ENCODE measurements around the gene FERMT3. TPM values are rescaled to one million over a fixed set of nuclear protein-coding genes. Genes with fewer than 3 reads are reported as not detected.

Gene FERMT3
- total and polyA plus RNA-seq, 2 of the 13 experiments (the other 11 are each of a cell fraction or from before 2014, with no cell fraction given), result 0.29 TPM; not detected in 1

DNA sequence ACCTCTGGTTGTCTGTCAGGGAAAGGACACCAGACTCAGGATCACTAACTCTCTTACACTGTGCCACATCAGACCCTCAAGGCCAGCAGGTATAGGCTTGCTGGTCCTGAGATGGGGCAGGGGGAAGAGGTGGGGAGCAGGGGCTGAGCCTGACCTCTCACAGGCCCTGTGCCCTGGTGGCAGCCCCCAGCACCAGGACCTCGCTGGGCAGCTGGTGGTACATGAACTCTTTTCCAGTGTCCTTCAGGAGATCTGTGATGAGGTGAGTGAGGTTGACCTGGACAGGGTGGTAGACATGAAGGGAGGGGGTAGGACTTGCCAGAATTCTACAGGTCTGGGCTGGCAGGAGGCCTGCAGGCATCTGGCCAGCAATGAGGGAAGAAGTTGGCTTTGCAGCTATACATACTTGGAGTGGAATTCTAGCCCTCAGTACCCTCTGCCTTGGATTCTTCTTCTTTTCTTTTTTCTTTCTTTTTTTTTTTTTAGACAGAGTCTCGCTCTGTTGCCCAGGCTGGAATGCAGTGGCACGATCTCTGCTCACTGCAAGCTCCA is 21.0 kb downstream of the FERMT3 start:
- Histone ChIP-seq H3K9ac (ENCODE audit: insufficient read depth, low read depth, low read length) (peak overlapping the region; percentile 77), H3K4me2 (ENCODE audit: low read depth, low read length) (peak overlapping the region; percentile 96), H3K27ac (ENCODE audit: extremely low read length, insufficient read depth, low read length) (no peak overlapping the region), H3K4me3 (replicated peaks in 1 of 3; ENCODE audit: insufficient read depth in 1 of 3, low read depth in 2 of 3, low read length in 3 of 3) (peak overlapping the region; percentile 78 to 96 (median 82)), H3K27me3 (ENCODE audit: control insufficient read depth in 1 of 2, insufficient read depth in 2 of 2, low read length in 2 of 2) (no peaks in the 10 kb centered on the region), H4K20me1 (ENCODE audit: insufficient read depth, low read length) (no peaks in the 10 kb centered on the region), H3K79me2 (ENCODE audit: insufficient read depth, low read length) (no peaks in the 10 kb centered on the region), H2AFZ (ENCODE audit: low read length) (no peak overlapping the region), H3K4me1 (ENCODE audit: insufficient read depth, low read length) (peaks cover 49% of the 10 kb centered on the region), H3K9me3 (ENCODE audit: low read length) (no peaks in the 10 kb centered on the region), H3K36me3 (replicated peaks in 1 of 2; ENCODE audit: control insufficient read depth in 1 of 2, insufficient read depth in 2 of 2, low read length in 2 of 2) (peaks cover 0 to 3% of the 10 kb centered on the region in 2 experiments; a peak in 2 of 5 replicates)
- no peak for FAIRE-seq
- POLR2A ChIA-PET, result interaction anchor here (0.8 to 3.3 kb wide), 7 partner anchors 10 to 78 kb away, joined by 3 to 27 read pairs (median 18); partner anchors contain the start of genes ESRRA, PPP1R14B and STIP1
- 84% methylated on average over 3 of the region's 3 CpGs for WGBS (ENCODE audit: low lambda C conversion rate)
- BruUV-seq (replicated peaks), result no TSS peak
- CTCF ChIA-PET (ENCODE audit: low intra/inter-chr PET ratio, low total read pairs), result no interaction called here
- no peak for DNase-seq (ENCODE audit: low spot score)
- ATAC-seq, result no peak
- in situ Hi-C loops (cut with HindIII; ENCODE audit: extremely low pct_ligation_motif_present, low pct_unique_long_range_greater_than_20kb) (no loop called here), intact Hi-C loops (cut with micrococcal nuclease; ENCODE audit: unreplicated experiment) (no loop called here)
- TF ChIP-seq, protein P1, sequence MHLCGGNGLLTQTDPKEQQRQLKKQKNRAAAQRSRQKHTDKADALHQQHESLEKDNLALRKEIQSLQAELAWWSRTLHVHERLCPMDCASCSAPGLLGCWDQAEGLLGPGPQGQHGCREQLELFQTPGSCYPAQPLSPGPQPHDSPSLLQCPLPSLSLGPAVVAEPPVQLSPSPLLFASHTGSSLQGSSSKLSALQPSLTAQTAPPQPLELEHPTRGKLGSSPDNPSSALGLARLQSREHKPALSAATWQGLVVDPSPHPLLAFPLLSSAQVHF (CRISPR knock-in tag; IDR thresholded peaks at IDR 0.05), result peak; percentile 6; the same call in 1 of the 2 replicates
- TF ChIP-seq, protein P2, sequence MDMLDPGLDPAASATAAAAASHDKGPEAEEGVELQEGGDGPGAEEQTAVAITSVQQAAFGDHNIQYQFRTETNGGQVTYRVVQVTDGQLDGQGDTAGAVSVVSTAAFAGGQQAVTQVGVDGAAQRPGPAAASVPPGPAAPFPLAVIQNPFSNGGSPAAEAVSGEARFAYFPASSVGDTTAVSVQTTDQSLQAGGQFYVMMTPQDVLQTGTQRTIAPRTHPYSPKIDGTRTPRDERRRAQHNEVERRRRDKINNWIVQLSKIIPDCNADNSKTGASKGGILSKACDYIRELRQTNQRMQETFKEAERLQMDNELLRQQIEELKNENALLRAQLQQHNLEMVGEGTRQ (IDR thresholded peaks at IDR 0.05; ENCODE audit: low read depth, low read length), result no peak
- TF ChIP-seq, protein P2 (CRISPR knock-in tag; IDR thresholded peaks at IDR 0.05; ENCODE audit: borderline replicate concordance), result no peak
- TF ChIP-seq FLYWCH1 (CRISPR knock-in tag; IDR thresholded peaks at IDR 0.05), result no peak
